Measurements from ENCODE around the gene CASZ1. TPM values are rescaled to one million over a fixed set of nuclear protein-coding genes. Genes with fewer than 3 reads are reported as not detected.

Gene CASZ1
- total and polyA plus RNA-seq, 9 of the 15 experiments (the other 6 are each of a cell fraction or from before 2014, with no cell fraction given): 0.01 to 4.0 (median 0.76) TPM; not detected in 1

DNA sequence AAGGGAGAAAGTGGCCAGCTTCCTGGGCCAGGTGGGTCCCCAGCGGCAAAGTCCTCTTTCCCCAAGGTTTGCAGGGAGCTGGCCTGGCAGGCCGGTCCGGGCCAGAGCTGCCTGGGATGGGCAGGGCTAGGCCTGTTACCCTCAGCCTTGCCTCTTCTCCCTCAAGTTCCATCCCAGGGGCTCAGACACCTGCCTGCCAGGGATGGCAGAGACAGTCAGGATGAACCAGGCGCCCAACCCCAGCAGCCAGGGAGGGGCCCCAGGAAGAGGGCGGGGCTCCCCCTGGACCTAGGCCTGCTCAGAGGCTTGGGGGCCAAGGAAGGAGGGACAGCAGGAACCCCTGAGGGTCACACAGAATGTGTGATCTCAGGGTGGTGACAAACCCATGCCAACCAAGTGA is 120.6 kb downstream of the CASZ1 start:
- CTCF ChIA-PET (ENCODE audit: low intra/inter-chr PET ratio): no interaction called here
- H2AFZ ChIP-seq (ENCODE audit: low read depth, low read length): no peak overlapping the region

More for the DNA sequence above, 120.6 kb downstream of the CASZ1 start:
- FAIRE-seq: no peak
- in situ Hi-C loops (cut with MboI) (no loop called here), intact Hi-C loops (cut with micrococcal nuclease) (no loop called here)
- Histone ChIP-seq H3K9me1 (ENCODE audit: control insufficient read depth, insufficient read depth, low read length) (no peaks in the 10 kb centered on the region), H3K9me3 (replicated peaks; ENCODE audit: control insufficient read depth, insufficient read depth, low read depth, low read length) (no peaks in the 10 kb centered on the region), H3K4me3 (no peak overlapping the region), H4K20me1 (replicated peaks; ENCODE audit: control insufficient read depth, insufficient read depth, low read length) (peaks cover 21% of the 10 kb centered on the region), H3K27ac (ENCODE audit: extremely low read depth, low read depth, low read length) (no peak overlapping the region), H3K36me3 (ENCODE audit: control insufficient read depth, insufficient read depth, low read length) (no peaks in the 10 kb centered on the region), H3K9ac (ENCODE audit: insufficient read depth in 1 of 2, low read depth in 2 of 2, low read length in 2 of 2) (no peak overlapping the region), H3K4me2 (ENCODE audit: insufficient read depth, low read length) (no peak overlapping the region), H3K4me1 (replicated peaks in 1 of 2; ENCODE audit: control insufficient read depth in 2 of 2, insufficient read depth in 2 of 2, low read length in 2 of 2) (peaks cover 0 to 59% of the 10 kb centered on the region in 2 experiments; a peak in 2 of 5 replicates), H3K79me2 (ENCODE audit: control insufficient read depth, insufficient read depth, low read length) (no peaks in the 10 kb centered on the region), H3K27me3 (ENCODE audit: control insufficient read depth in 2 of 2, insufficient read depth in 2 of 2, low read length in 2 of 2) (peaks cover 40 to 82% of the 10 kb centered on the region in 2 experiments)
- 18% methylated on average over 4 of the region's 5 CpGs for WGBS (ENCODE audit: insufficient coverage, low coverage, missing lambda C conversion rate)
- POLR2A ChIA-PET: interaction anchor here (0.6 to 0.7 kb wide), 2 partner anchors 138 to 153 kb away, joined by 3 to 4 read pairs; no protein-coding TSS in a partner anchor
- no peak for TF ChIP-seq MAFK (IDR thresholded peaks at IDR 0.05; ENCODE audit: low read length)
- TF ChIP-seq PTBP1 (IDR thresholded peaks at IDR 0.05; ENCODE audit: low read depth, low read length): no peak
- TF ChIP-seq ZKSCAN3 (CRISPR knock-in tag; IDR thresholded peaks at IDR 0.05): no peak
- TF ChIP-seq HMG20A (CRISPR knock-in tag; conservative IDR thresholded peaks at IDR 0.05): no peak
- no peak for TF ChIP-seq SRF (CRISPR knock-in tag; IDR thresholded peaks at IDR 0.05)
- no peak for TF ChIP-seq ELK3 (CRISPR knock-in tag; IDR thresholded peaks at IDR 0.05)
- no peak for TF ChIP-seq ZNF354B (CRISPR knock-in tag; IDR thresholded peaks at IDR 0.05)
- TF ChIP-seq HNRNPL (IDR thresholded peaks at IDR 0.05; ENCODE audit: low read depth, low read length): no peak
- TF ChIP-seq RNF2 (IDR thresholded peaks at IDR 0.05): no peak
- no peak for TF ChIP-seq U2AF2 (optimal IDR thresholded peaks at IDR 0.05; ENCODE audit: low read depth, low read length)
- no peak for TF ChIP-seq GTF2E2 (tag; IDR thresholded peaks at IDR 0.05)
- TF ChIP-seq SMAD2 (IDR thresholded peaks at IDR 0.05; ENCODE audit: low read depth, low read length): no peak
- TF ChIP-seq MIER1 (IDR thresholded peaks at IDR 0.05; ENCODE audit: low read depth): no peak
- no peak for TF ChIP-seq SRSF9 (IDR thresholded peaks at IDR 0.05; ENCODE audit: borderline replicate concordance, low read depth, low read length)
- TF ChIP-seq, protein P1, sequence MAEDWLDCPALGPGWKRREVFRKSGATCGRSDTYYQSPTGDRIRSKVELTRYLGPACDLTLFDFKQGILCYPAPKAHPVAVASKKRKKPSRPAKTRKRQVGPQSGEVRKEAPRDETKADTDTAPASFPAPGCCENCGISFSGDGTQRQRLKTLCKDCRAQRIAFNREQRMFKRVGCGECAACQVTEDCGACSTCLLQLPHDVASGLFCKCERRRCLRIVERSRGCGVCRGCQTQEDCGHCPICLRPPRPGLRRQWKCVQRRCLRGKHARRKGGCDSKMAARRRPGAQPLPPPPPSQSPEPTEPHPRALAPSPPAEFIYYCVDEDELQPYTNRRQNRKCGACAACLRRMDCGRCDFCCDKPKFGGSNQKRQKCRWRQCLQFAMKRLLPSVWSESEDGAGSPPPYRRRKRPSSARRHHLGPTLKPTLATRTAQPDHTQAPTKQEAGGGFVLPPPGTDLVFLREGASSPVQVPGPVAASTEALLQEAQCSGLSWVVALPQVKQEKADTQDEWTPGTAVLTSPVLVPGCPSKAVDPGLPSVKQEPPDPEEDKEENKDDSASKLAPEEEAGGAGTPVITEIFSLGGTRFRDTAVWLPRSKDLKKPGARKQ (CRISPR knock-in tag; IDR thresholded peaks at IDR 0.05): no peak
- no peak for TF ChIP-seq ZNF668 (CRISPR knock-in tag; IDR thresholded peaks at IDR 0.05)
- no peak for TF ChIP-seq ZNF695 (CRISPR knock-in tag; IDR thresholded peaks at IDR 0.05)
- TF ChIP-seq, protein P2, sequence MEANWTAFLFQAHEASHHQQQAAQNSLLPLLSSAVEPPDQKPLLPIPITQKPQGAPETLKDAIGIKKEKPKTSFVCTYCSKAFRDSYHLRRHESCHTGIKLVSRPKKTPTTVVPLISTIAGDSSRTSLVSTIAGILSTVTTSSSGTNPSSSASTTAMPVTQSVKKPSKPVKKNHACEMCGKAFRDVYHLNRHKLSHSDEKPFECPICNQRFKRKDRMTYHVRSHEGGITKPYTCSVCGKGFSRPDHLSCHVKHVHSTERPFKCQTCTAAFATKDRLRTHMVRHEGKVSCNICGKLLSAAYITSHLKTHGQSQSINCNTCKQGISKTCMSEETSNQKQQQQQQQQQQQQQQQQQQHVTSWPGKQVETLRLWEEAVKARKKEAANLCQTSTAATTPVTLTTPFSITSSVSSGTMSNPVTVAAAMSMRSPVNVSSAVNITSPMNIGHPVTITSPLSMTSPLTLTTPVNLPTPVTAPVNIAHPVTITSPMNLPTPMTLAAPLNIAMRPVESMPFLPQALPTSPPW (CRISPR knock-in tag; IDR thresholded peaks at IDR 0.05): no peak
- DNase-seq (ENCODE audit: extremely low read depth in 1 of 4, low spot score in 3 of 4): no peak
- no TSS peak for BruUV-seq (replicated peaks)
- ATAC-seq: no peak
